Measurements from ENCODE around the gene PIK3IP1.

- TF ChIP-seq POLR2A (IDR thresholded peaks at IDR 0.05; ENCODE audit: low read depth, low read length) (no peak), POLR2AphosphoS5 (IDR thresholded peaks at IDR 0.05; ENCODE audit: low read depth, low read length) (no peak), TAF1 (IDR thresholded peaks at IDR 0.05; ENCODE audit: borderline replicate concordance, low read depth, low read length) (no peak)
Observed at GRCh38 chr22:31288496-31289240, 3.6 kb downstream of the PIK3IP1 start.
